Umbilical cord (tissue), 2 donors: ENCODE measurements around the gene RABL2A. TPM values are rescaled to one million over a fixed set of nuclear protein-coding genes. Genes with fewer than 3 reads are reported as not detected.
"Not testable (repeated sequence)": the region's sequence is repeated elsewhere in the genome, so short reads cannot be mapped to it uniquely, and the experiment has no call there.

Experiments used
- DNase-seq: peaks from one replicate; pipeline ENCODE4 v3.0.0-alpha.2; 2015; ENCODE audit warnings: low spot score
- total RNA-seq: library from RNA; depleted of rRNA; stranded (reverse); fragments of >200 nt; gene quantifications from one replicate; pipeline ENCODE4 v1.2.3, GENCODE V29; 2014; ENCODE audit warnings: low replicate concordance; ENCODE audit not compliant: insufficient read depth

The RABL2A gene
- total RNA-seq, 1 donor from 2014 or later, result 14.9 TPM

DNA sequence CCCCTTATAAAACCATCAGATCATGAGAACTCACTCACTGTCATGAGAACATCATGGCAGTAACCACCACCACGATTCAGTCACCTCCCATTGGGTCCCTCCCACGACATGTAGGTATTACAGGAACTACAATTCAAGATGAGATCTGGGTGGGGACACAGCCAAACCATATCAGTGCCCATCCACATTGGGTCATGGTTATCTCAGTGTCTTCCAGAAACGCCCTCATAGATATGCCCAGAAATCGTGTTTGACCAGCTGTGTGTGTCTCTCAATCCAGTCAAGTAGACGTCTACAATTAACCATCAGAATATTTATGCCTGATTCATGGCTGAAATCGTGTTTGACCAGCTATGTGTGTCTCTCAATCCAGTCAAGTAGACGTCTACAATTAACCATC lies 17.2 kb upstream of the RABL2A start:
- not testable (repeated sequence) for DNase-seq

DNA sequence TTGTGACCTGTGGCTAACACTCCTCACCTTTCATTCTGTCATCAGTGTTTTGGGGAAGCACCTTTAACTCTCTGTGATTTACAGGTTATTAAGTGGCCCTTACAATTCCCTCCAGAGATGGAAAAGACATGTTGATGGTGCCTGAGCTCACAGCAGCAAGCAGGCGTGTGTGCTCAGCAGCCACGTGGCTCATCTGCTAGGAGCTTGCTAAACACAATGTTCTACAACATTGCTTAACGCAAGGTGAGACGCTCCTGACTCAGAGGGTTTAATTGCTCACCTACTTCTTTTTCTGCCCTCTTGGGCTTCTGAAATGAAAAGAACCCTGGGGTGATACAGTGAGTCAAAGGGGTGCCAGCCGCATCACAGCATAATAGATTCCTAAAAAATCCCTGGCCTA lies 6.1 kb upstream of the RABL2A start:
- DNase-seq, result not testable (repeated sequence)

DNA sequence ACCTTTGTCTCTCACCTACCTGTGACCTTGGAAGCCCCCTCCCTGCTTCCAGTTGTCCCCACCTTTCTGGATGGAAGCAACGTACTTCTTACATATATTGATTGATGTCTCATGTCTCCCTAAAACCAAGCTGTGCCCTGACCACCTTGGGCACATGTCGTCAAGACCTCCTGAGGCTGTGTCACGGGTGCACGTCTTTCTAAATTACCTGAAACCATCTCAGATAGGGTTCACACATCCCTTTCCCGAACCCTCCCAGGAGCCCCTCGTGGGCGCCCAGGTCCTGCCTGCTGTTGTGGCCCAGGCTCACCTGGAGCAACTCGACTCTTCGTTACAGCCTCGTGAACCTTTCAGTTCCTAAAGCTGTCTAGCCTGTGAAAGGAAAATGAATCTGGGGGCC lies 1.2 kb upstream of the RABL2A start:
- not testable (repeated sequence) for DNase-seq

DNA sequence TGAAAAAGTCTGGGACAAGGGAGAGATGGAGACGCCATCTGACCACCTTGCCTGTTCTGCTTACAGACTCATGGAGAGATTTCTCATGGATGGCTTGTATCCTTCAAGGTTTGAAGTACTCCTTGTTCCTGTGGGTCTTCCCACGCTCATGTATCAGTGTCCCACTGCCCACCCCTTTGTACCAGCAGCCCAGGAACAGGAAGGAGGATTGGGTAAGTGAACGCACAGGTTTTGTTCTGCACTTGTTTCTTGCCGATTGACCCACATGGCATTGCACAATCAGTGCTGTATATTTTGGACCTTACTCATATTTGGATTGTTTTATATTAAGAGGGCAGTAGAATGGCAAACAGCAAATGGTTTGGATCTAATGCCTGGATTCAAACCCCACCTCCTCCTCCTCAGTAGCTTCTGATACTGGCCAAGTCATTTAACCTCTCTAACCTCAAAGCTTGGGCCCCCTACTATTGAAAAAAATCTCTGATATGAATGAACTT lies 5.8 kb downstream of the RABL2A start:
- DNase-seq, result not testable (repeated sequence)

DNA sequence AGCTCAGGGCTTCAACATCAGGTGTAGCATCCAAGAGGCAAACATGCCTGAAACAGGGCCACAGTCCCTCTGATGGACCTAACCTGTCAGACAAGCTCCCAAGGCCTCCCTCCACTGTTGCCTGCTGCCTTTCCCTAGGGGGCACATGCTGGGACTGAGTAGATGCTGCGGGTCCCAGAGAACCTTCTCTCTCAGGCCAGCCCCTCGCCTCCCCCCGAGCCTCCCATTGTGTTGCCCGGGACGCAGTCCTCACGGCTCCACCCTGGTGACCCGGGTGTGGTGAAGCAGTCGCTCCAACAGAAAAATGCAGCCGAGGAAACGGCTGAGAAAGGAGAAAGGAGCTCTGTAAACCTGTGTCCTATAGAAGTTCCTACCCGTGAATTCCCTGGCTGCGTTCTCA lies 8.3 kb downstream of the RABL2A start:
- DNase-seq, result not testable (repeated sequence)

DNA sequence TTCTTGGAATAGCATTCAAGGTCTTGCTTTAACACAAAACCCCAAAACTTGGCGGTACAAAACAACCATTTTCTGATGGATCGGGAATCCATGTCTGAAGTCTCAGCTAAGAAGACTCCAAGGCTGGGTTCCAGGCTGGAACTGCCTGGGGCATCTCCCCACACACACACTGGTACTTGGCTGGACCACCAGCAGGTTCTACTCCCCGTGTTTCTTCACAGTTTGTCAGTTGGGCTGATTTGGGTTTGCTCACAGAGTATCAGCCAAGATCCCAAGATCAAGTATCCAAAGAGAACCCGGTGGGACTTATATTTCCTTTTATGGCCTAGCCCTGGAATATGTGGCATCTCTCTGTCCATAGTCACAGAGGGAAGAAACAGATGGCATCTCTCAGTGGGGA lies 9.2 kb downstream of the RABL2A start:
- not testable (repeated sequence) for DNase-seq

DNA sequence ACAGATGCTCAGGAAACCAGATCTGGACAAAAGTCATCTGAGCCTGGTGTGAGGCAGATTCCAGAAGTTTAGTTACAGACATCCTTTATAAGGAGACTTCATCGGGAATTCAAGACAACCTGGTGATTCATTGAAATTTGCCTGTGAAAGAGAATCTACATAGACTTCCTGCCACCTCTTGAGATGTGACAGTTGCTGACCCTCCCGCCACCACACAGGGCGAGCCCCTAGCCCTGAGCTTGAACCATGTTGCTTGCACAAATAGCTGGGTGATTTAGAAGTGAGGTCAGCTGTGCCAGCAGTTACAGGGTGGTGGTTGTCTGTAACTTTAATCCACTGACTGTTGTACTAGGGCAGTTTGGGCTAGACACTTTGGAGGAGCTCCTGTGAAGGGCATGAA lies 11.0 kb downstream of the RABL2A start:
- not testable (repeated sequence) for DNase-seq

DNA sequence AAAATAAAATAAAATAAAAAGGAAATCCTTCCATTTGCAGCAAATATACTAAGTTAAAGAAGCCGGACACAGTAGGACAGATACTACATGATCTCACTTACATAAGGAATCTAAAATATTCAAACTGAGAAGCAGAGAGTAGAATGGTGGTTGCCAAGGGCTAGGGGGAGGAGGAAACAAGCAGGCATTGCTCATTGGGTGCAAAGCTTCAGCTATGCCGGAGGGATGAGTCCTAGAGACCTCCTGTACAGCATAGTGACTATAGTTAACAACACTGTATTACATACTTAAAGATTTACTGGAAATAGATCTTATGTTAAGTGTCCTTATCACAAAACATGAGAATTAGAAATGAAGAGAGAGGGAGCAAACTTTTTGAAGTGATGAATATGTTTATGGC lies 19.2 kb downstream of the RABL2A start:
- DNase-seq, result not testable (repeated sequence)

DNA sequence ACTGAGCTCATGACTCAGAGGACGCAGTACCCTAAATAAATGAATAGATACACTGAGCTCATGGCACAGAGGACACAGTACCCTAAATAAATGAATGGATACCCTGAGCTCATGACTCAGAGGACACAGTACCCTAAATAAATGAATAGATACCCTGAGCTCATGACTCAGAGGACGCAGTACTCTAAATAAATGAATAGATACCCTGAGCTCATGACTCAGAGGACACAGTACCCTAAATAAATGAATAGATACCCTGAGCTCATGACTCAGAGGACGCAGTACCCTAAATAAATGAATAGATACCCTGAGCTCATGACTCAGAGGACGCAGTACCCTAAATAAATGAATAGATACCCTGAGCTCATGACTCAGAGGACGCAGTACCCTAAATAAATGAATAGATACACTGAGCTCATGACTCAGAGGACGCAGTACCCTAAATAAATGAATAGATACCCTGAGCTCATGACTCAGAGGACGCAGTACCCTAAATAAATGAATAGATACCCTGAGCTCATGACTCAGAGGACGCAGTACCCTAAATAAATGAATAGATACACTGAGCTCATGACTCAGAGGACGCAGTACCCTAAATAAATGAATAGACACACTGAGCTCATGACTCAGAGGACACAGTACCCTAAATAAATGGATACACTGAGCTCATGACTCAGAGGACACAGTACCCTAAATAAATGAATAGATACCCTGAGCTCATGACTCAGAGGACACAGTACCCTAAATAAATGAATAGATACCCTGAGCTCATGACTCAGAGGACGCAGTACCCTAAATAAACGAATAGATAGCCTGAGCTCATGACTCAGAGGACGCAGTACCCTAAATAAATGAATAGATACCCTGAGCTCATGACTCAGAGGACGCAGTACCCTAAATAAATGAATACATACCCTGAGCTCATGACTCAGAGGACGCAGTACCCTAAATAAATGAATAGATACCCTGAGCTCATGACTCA lies 24.1 kb downstream of the RABL2A start:
- not testable (repeated sequence) for DNase-seq

DNA sequence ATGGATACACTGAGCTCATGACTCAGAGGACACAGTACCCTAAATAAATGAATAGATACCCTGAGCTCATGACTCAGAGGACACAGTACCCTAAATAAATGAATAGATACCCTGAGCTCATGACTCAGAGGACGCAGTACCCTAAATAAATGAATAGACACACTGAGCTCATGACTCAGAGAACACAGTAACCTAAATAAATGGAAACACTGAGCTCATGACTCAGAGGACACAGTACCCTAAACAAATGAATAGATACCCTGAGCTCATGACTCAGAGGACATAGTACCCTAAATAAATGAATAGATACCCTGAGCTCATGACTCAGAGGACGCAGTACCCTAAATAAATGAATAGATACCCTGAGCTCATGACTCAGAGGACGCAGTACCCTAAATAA lies 25.5 kb downstream of the RABL2A start:
- DNase-seq, result not testable (repeated sequence)

DNA sequence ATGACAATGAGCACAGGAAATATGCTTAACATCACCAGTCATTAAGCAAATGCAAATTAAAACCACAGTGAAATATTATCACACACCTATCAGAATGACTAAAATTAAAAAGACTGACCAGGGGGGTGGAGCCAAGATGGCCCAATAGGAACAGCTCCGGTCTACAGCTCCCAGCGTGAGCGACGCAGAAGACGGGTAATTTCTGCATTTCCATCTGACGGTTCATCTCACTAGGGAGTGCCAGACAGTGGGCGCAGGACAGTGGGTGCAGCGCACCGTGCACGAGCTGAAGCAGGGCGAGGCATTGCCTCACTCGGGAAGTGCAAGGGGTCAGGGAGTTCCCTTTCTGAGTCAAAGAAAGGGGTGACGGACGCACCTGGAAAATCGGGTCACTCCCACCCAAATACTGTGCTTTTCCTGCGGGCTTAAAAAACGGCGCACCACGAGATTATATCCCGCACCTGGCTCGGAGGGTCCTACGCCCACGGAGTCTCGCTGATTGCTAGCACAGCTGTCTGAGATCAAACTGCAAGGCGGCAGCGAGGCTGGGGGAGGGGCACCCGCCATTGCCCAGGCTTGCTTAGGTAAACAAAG lies 29.1 kb downstream of the RABL2A start:
- not testable (repeated sequence) for DNase-seq

DNA sequence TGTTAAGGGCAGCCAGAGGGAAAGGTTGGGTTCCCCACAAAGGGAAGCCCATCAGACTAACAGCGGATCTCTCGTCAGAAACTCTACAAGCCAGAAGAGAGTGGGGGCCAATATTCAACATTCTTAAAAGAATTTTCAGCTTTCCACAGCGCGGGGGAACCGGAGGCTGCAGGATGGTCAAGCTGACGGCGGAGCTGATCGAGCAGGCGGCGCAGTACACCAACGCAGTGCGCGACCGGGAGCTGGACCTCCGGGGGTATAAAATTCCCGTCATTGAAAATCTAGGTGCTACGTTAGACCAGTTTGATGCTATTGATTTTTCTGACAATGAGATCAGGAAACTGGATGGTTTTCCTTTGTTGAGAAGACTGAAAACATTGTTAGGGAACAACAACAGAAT lies 30.7 kb downstream of the RABL2A start:
- not testable (repeated sequence) for DNase-seq

DNA sequence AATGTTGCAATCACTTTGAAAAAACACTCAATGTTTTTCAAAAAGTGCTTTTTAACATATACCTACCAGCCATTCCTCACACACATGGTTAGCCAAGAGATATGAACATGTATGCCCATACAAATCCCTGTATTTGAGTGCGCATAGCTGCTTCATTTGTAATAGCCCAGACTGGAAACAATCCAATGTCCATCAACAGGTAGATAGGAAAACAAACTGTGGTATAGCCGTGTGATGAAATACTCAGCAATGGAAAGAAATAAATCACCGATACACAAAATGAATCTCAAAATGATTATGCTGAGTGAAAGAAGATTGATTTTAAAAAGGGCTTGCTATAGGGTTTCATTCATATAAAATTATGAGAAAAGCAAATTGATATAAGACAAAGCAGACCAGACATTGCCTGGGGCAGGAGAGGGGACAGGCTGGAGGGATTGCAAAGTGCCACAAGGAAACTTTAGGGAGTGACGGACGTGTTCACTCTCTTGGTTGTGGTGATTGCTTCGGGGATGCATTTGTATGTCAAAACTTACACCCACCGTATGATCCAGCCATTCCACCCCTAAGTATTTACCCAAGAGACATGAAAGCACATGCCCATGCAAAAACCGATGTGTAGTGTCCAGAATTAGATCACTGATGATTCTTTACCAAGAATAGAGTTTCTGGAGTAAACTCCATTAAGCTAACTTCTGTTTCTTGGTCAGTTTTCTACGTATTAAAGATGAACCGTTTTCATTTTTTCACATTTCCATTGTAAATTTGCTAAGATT lies 36.4 kb downstream of the RABL2A start:
- DNase-seq, result not testable (repeated sequence)

DNA sequence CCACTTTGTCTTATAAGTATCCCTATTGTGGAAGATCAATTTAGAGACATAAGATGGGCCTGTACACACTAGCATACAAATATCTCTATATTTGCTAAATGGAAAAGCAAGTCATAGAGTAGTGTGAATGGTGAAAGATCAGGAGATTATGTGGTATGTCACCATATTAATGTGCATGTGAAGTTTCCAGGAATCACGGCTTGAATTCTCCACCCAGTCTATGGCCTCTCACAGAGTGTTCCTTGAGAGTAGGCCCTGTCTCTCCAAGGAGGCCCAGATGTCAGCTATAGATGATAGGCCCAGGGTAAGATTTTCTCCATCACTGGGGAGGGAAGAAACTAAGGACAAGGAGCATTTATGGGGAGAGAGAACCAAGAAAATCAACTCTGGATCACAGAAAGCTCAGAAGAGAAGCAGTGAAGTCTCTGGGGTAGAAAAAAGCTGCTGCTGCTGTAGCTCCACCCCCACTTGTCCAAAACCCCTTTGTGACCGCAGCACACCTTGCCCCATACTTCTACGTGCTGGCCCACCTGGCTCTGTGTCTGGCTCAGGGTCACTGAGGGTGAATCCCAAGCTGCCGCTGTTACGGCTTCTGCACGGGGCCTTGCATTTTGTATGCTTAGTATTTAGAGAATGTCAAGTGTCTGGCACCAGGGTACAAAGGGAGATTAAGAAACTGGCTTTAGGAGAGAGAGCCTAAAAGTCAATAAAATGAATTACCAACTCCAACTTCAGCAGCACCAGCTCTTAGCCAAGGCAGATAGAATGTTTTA lies 37.9 kb downstream of the RABL2A start:
- DNase-seq, result not testable (repeated sequence)

DNA sequence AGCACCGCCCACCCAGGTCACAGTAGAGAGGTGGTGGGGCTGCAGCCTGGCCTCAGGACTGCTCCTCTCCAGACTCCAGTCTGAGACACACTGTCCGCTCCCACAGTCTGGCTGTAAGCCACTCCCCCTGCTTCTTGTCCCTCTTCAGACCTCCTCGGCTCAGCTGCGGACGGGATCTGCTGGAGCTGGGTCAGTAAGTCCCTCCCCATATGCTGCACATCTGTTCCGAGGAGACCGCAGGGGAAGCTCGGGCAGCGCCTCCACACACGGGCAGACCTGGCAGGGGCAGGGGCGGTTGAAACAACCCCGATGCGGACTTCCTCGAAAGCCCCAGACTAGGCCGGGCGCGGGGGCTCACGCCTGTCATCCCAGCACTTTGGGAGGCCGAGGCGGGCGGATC lies 41.9 kb downstream of the RABL2A start:
- DNase-seq, result not testable (repeated sequence)

DNA sequence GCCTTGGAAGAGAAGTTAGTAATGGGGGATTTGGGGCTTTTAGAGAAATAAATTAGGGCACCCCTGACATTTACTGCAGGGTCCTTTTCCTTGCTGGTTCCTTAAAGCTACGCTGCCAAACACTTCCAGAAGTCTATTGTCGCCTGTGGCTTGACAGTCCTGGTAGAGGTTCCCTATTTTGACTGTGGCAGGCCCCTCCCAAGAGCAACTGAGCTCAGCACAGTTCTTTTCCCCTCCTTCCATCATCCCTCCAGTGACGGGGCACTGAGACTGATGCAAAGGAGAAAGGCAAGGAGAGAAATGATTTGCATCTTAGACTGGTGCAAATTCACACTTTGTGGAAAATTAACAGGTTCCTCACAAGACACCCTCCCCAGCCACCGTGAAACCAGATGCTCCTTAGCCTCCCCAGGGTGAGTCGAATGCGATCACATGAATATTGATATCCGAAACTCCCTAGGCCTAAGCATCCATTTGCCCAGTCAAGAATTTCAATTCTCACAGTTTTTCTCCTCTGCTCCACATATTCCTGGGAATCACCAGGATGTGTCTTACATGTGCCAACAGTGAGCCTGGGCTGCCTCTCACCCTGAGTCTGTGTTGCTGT lies 45.4 kb downstream of the RABL2A start:
- no peak for DNase-seq

DNA sequence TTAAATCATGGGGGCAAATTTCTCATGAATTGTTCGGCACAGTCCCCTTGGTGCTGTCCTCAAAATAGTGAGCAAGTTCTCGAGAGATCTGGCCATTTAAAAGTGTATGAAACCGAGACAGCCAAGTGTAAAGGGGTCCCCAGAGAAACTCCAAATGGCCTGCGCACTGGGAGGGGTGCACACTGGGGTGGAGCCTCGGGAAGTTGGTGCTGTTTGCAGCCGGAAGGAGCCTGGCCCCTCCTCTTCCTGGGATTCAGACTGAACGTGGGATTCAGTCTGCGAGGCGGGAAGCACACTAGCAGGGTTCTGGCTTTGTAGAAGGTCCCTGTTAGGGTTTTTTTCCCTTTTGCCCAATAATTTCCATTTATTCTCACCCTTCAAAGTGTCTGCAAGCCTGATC lies 48.8 kb downstream of the RABL2A start:
- no peak for DNase-seq

DNA sequence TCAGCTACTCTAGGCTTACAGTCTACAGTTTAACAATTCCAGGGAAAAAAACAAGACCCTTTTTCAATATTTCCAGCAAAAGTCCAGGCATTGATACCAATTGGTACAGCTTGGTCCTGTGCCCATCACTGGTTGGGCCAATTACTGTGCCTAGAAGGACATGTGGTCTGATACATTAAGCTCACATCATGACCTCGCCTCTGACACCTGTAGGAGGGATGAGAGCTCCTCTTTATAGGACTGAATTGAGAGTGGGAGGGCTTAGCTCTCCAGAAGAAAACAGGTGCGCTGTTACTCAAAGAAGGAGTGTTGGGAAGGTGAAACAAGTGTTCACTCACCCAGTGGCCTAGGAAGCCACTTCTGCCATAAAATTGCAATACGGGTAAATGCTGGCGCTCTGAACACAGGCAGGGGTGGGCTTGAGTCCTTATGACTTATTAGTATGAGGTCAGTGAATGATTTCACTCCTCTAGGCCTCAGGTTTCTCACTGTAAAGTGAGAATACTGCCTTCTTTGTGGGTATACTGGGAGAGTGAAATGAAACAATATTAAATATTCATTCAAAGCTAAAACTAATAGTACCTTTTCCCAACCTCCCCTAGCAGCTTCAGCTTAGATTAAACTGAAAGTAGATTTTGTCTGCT lies 49.7 kb downstream of the RABL2A start:
- no peak for DNase-seq

DNA sequence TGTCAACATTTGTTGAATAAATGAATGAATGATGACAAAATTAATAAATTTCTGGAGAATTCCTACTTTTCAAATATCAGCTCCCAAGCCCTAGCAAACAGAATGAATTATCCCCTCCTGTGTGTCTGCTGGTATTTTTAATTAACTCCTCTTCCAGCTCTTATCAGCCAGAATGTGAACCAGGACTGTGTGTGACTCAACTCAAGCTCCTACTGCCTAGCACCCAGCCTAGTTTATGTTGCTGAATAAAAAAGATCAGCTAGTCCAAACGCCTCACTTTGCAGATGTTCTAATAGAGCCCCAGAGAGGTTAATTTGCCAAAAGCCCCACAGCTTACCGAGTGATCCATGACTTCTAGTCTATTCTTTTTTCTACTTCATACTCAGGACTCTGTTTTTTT lies 50.3 kb downstream of the RABL2A start:
- DNase-seq, result no peak

DNA sequence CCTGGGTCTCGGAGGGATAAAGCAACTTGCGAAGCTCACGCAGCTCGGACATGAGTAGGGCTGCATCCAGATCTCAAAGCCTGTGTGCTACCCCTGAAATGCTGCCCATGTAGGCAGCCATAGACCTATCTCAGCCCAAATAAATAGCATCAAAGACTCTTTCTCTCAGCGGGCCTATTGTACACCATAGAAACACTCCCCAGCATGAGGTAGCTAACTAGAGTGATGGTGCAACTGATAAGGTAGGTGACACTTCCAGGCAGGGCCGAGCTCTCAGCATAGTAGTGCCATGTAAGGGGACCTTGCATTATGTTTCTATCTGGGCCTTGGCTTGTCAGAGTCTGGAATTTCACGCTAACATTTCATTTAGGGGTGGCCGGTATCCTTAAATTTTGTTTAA lies 52.4 kb downstream of the RABL2A start:
- DNase-seq, result no peak
